Measurements from ENCODE around the gene UTY. TPM values are rescaled to one million over a fixed set of nuclear protein-coding genes. Genes with fewer than 3 reads are reported as not detected.

The UTY gene
- total RNA-seq, 1 experiment from 2014 or later = not detected

GRCh38 chrY:13370868-13371800, 108.7 kb downstream of the UTY start:
- Mint-ChIP-seq H3K36me3 (ENCODE audit: insufficient read depth in 1 of 3, low read depth in 3 of 3) (no peaks in the 10 kb centered on the region), H3K4me3 (no peak overlapping the region), H3K9me3 (no peaks in the 10 kb centered on the region), H3K27ac (no peak overlapping the region), H3K4me1 (no peaks in the 10 kb centered on the region), H3K27me3 (ENCODE audit: low read depth) (no peaks in the 10 kb centered on the region)
- no peaks in the 10 kb centered on the region for H4K20me1 ChIP-seq (ENCODE audit: control insufficient read depth, insufficient read depth, insufficient read length)
- no peaks in the 10 kb centered on the region for H3K27me3 ChIP-seq (ENCODE audit: insufficient read depth, low read length)
- no peaks in the 10 kb centered on the region for H3K4me1 ChIP-seq (ENCODE audit: insufficient read depth, low read length)
- no CpG with 5 or more reads among the region's 6 CpGs for WGBS (ENCODE audit: extremely low coverage, insufficient read length, low lambda C conversion rate)
- no peak for TF ChIP-seq CTCF (conservative IDR thresholded peaks at IDR 0.05)
- DNase-seq = no peak
- no peak overlapping the region for H2BK20ac ChIP-seq (ENCODE audit: low read depth, low read length, poor library complexity, severe bottlenecking)
- H3K4me2 ChIP-seq (ENCODE audit: insufficient read depth, insufficient read length, low read length) = no peak overlapping the region
- no peak overlapping the region for H3K27ac ChIP-seq (ENCODE audit: insufficient read length, low read depth, low read length)
- no peak overlapping the region for H2AFZ ChIP-seq (ENCODE audit: low read length)
- H3T11ph ChIP-seq (ENCODE audit: low read length) = no peak overlapping the region
- H2BK12ac ChIP-seq (ENCODE audit: insufficient read length, low read depth, low read length) = no peak overlapping the region
- no peak overlapping the region for H3K23ac ChIP-seq (ENCODE audit: insufficient read length, low read depth, low read length)
- no peak overlapping the region for H2BK5ac ChIP-seq (ENCODE audit: insufficient read length, low read length)
- H4K5ac ChIP-seq (ENCODE audit: insufficient read length, low read depth, low read length) = no peak overlapping the region
- no peaks in the 10 kb centered on the region for H3K23me2 ChIP-seq (ENCODE audit: insufficient read length, low read depth, low read length, poor library complexity, severe bottlenecking)
- H3K79me2 ChIP-seq (ENCODE audit: insufficient read depth, low read length) = no peaks in the 10 kb centered on the region
- H3K9me3 ChIP-seq (ENCODE audit: control insufficient read depth, low read depth, low read length) = no peaks in the 10 kb centered on the region
- H3K56ac ChIP-seq (ENCODE audit: insufficient read length, low read depth, low read length) = no peak overlapping the region
- no peak overlapping the region for H2BK15ac ChIP-seq (ENCODE audit: low read depth, low read length)
- no peak overlapping the region for H3K14ac ChIP-seq (ENCODE audit: insufficient read depth, low read length)
- no peak overlapping the region for H2AK5ac ChIP-seq (ENCODE audit: insufficient read length, low read length)
- H2BK120ac ChIP-seq (ENCODE audit: low read depth, low read length, poor library complexity, severe bottlenecking) = no peak overlapping the region
- H4K8ac ChIP-seq (replicated peaks; ENCODE audit: insufficient read length, low read depth, low read length) = no peak overlapping the region
- no peak overlapping the region for H4K91ac ChIP-seq (ENCODE audit: insufficient read length, low read depth, low read length)
- no peak overlapping the region for H3K9ac ChIP-seq (ENCODE audit: extremely low read depth, insufficient read length, low read length)
- H3K79me1 ChIP-seq (ENCODE audit: insufficient read depth, low read depth, low read length, poor library complexity, severe bottlenecking) = no peaks in the 10 kb centered on the region
- H3K18ac ChIP-seq (ENCODE audit: insufficient read length, low read depth, low read length) = no peak overlapping the region
- H3K4ac ChIP-seq (ENCODE audit: low read depth, low read length) = no peak overlapping the region
